H1 (cell line): ENCODE data around the gene RNF212B. TPM values are rescaled to one million over a fixed set of nuclear protein-coding genes. Genes with fewer than 3 reads are reported as not detected.

Source experiments
- CTCF ChIA-PET: fragments of 300-600 bp; sonication (Branson Sonifier 250); formaldehyde crosslinking; loops from one replicate; lab custom pipeline; 2021; ENCODE audit not compliant: partially characterized antibody; lab: Charles Lee
- POLR2A ChIA-PET: fragments of 300-600 bp; sonication (Branson Sonifier 250); formaldehyde crosslinking; loops from one replicate; lab custom pipeline; 2021; ENCODE audit warnings: inconsistent platforms; ENCODE audit not compliant: partially characterized antibody; lab: Charles Lee
- DNase-seq, 2 experiments: peaks; one replicate each; pipeline versions ENCODE4 v3.0.0 to v3.0.0-alpha.2; 2010 to 2022; ENCODE audit warnings: low spot score in 2 of 2, low read depth in 1 of 2, mixed read lengths in 1 of 2
- FAIRE-seq: peaks from 2 replicates; lab custom pipeline; 2011; peaks lifted over from hg19 to GRCh38; lab: Jason Lieb, UNC
- H2AFZ ChIP-seq: 2 replicates; pipeline ENCODE4 v1.8.1; 2012; ENCODE audit warnings: low read length, inconsistent platforms
- H2AK5ac ChIP-seq: 2 replicates; pipeline ENCODE4 v1.6.1; 2013; ENCODE audit warnings: low read depth, low read length
- H2BK120ac ChIP-seq: replicated peaks from 2 replicates; pipeline ENCODE3; 2013; ENCODE audit warnings: low read depth, low read length, inconsistent platforms
- H2BK12ac ChIP-seq: 2 replicates; pipeline ENCODE4 v1.6.1; 2013; ENCODE audit warnings: low read depth, low read length
- H2BK15ac ChIP-seq: 2 replicates; pipeline ENCODE4 v1.6.1; 2013; ENCODE audit warnings: low read length
- H2BK20ac ChIP-seq: 2 replicates; pipeline ENCODE4 v1.6.1; 2013; ENCODE audit warnings: low read length
- H2BK5ac ChIP-seq: 2 replicates; pipeline ENCODE4 v1.6.1; 2013; ENCODE audit warnings: low read depth, low read length
- H3K14ac ChIP-seq: 2 replicates; pipeline ENCODE4 v1.6.1; 2013; ENCODE audit warnings: inconsistent platforms; ENCODE audit not compliant: insufficient read length
- H3K18ac ChIP-seq: 2 replicates; pipeline ENCODE4 v1.6.1; 2013; ENCODE audit warnings: low read length; ENCODE audit errors: extremely low read depth
- H3K23ac ChIP-seq: 2 replicates; pipeline ENCODE4 v1.6.1; 2013; ENCODE audit warnings: inconsistent platforms; ENCODE audit not compliant: insufficient read length
- H3K23me2 ChIP-seq: 2 replicates; pipeline ENCODE4 v1.6.1; 2013; ENCODE audit warnings: low read depth, low read length
- H3K27ac ChIP-seq: 2 replicates; pipeline ENCODE4 v1.6.1; 2011; ENCODE audit warnings: low read depth, low read length, inconsistent platforms
- H3K27me3 ChIP-seq, 4 experiments: replicated peaks in 1 of 4; 1 replicate in 1 of 4; 2 replicates in 3 of 4; pipeline versions ENCODE4 v1.6.1 to v1.8.1; 2011 to 2013; ENCODE audit warnings: low read length in 3 of 4, mild to moderate bottlenecking in 3 of 4, inconsistent platforms in 2 of 4, mixed read lengths in 2 of 4, moderate library complexity in 1 of 4; ENCODE audit not compliant: control insufficient read depth in 3 of 4, insufficient read depth in 3 of 4; ENCODE audit errors: extremely low read depth in 1 of 4
- H3K36me3 ChIP-seq, 4 experiments: 2 replicates each; pipeline versions ENCODE4 v1.6.1 to v1.8.1; 2011 to 2013; ENCODE audit warnings: mild to moderate bottlenecking in 4 of 4, low read length in 3 of 4, moderate library complexity in 2 of 4, control low read depth in 1 of 4, inconsistent platforms in 1 of 4; ENCODE audit not compliant: insufficient read depth in 4 of 4, control insufficient read depth in 2 of 4
- H3K4ac ChIP-seq: replicated peaks from 2 replicates; pipeline ENCODE3; 2013; ENCODE audit warnings: low read length, low read depth, mixed read lengths, inconsistent platforms; ENCODE audit not compliant: insufficient read length
- H3K4me1 ChIP-seq, 4 experiments: replicated peaks in 1 of 4; 1 replicate in 1 of 4; 2 replicates in 3 of 4; pipeline versions ENCODE4 v1.6.1 to v1.8.1; 2011 to 2013; ENCODE audit warnings: low read length in 3 of 4, inconsistent platforms in 2 of 4, mixed read lengths in 1 of 4; ENCODE audit not compliant: insufficient read depth in 4 of 4, control insufficient read depth in 3 of 4
- H3K4me2 ChIP-seq, 2 experiments: 2 replicates each; pipeline versions ENCODE4 v1.6.1 to v1.8.1; 2011 to 2013; ENCODE audit warnings: low read depth in 2 of 2, low read length in 2 of 2, control low read depth in 1 of 2, inconsistent platforms in 1 of 2, mild to moderate bottlenecking in 1 of 2; ENCODE audit not compliant: insufficient read depth in 1 of 2
- H3K4me3 ChIP-seq, 4 experiments: fragments of 200-600, 300-600 bp in 1 of 4; sonication (generic), shearing (Covaris generic), sonication (Bioruptor Twin) in 1 of 4; 2 replicates each; pipeline versions ENCODE4 v1.5.1 to v1.8.1; 2011 to 2016; ENCODE audit warnings: low read length in 4 of 4, low read depth in 3 of 4, control low read depth in 2 of 4, inconsistent platforms in 2 of 4, mild to moderate bottlenecking in 2 of 4, mixed read lengths in 1 of 4, moderate library complexity in 1 of 4; ENCODE audit not compliant: insufficient read depth in 2 of 4; ENCODE audit errors: extremely low read depth in 1 of 4
- H3K56ac ChIP-seq: replicated peaks from 2 replicates; pipeline ENCODE3; 2013; ENCODE audit warnings: low read depth, mild to moderate bottlenecking, mixed read lengths, low read length, inconsistent platforms; ENCODE audit not compliant: insufficient read length
- H3K79me1 ChIP-seq: 2 replicates; pipeline ENCODE4 v1.6.1; 2013; ENCODE audit warnings: low read depth, low read length, control low read depth
- H3K79me2 ChIP-seq, 2 experiments: 2 replicates each; pipeline versions ENCODE4 v1.6.1 to v1.8.1; 2012 to 2013; ENCODE audit warnings: low read length in 2 of 2, mild to moderate bottlenecking in 2 of 2, inconsistent platforms in 1 of 2; ENCODE audit not compliant: insufficient read depth in 2 of 2, control insufficient read depth in 1 of 2
- H3K9ac ChIP-seq, 4 experiments: replicated peaks in 1 of 4; 1 replicate in 1 of 4; 2 replicates in 3 of 4; pipeline versions ENCODE4 v1.6.1 to v1.8.1; 2011 to 2013; ENCODE audit warnings: low read depth in 3 of 4, low read length in 3 of 4, control low read depth in 2 of 4, mild to moderate bottlenecking in 2 of 4, moderate library complexity in 2 of 4, inconsistent platforms in 1 of 4; ENCODE audit errors: extremely low read depth in 1 of 4
- H3K9me3 ChIP-seq, 2 experiments: 2 replicates each; pipeline versions ENCODE4 v1.6.1 to v1.8.1; 2012 to 2013; ENCODE audit warnings: mild to moderate bottlenecking in 2 of 2, moderate library complexity in 2 of 2, control low read depth in 1 of 2, inconsistent platforms in 1 of 2, low read depth in 1 of 2, low read length in 1 of 2, mixed read lengths in 1 of 2; ENCODE audit not compliant: insufficient read depth in 2 of 2
- H4K20me1 ChIP-seq, 2 experiments: replicated peaks in 1 of 2; 2 replicates each; pipeline versions ENCODE3 to v1.8.1; 2011 to 2013; ENCODE audit warnings: inconsistent platforms in 2 of 2, low read length in 2 of 2, mild to moderate bottlenecking in 1 of 2; ENCODE audit not compliant: insufficient read depth in 2 of 2, control insufficient read depth in 1 of 2
- H4K5ac ChIP-seq: 2 replicates; pipeline ENCODE4 v1.6.1; 2013; ENCODE audit warnings: low read length, low read depth, mixed read lengths, inconsistent platforms; ENCODE audit not compliant: insufficient read length
- H4K8ac ChIP-seq: 2 replicates; pipeline ENCODE4 v1.8.0; 2013; ENCODE audit warnings: mild to moderate bottlenecking, moderate library complexity, low read length, inconsistent platforms; ENCODE audit not compliant: insufficient read depth; ENCODE audit errors: extremely low read depth
- H4K91ac ChIP-seq: replicated peaks from 2 replicates; pipeline ENCODE3; 2013; ENCODE audit warnings: low read length, mixed read lengths, inconsistent platforms; ENCODE audit not compliant: insufficient read length
- ASH2L ChIP-seq: fragments of 200-600, 300-600 bp; sonication (generic); IDR thresholded peaks from one replicate; pipeline ENCODE4 v1.7.1; 2017; ENCODE audit warnings: low read length
- CEBPB ChIP-seq: IDR thresholded peaks from 2 replicates; pipeline ENCODE4 v1.6.1; 2012; ENCODE audit warnings: low read depth, low read length
- CHD1 ChIP-seq: IDR thresholded peaks from 2 replicates; pipeline ENCODE4 v1.6.1; 2012; ENCODE audit warnings: low read depth, low read length, improper control_type of control experiment
- CREB1 ChIP-seq: IDR thresholded peaks from 2 replicates; pipeline ENCODE4 v1.6.1; 2012; ENCODE audit warnings: inconsistent platforms
- KDM1A ChIP-seq: fragments of 200-600, 300-600 bp; sonication (generic); IDR thresholded peaks from 2 replicates; pipeline ENCODE4 v1.7.1; 2016; ENCODE audit warnings: mild to moderate bottlenecking, low read length, borderline replicate concordance
- PHF8 ChIP-seq: fragments of 200-600 bp; sonication (generic); conservative IDR thresholded peaks from 2 replicates; pipeline ENCODE4 v1.7.1; 2012; ENCODE audit warnings: low read depth, mild to moderate bottlenecking, inconsistent platforms, low read length, moderate library complexity
- POU5F1 ChIP-seq: IDR thresholded peaks from 2 replicates; pipeline ENCODE4 v1.6.1; 2011; ENCODE audit warnings: low read depth, mild to moderate bottlenecking, low read length, moderate library complexity
- RNF2 ChIP-seq: fragments of 200-900, 300-1000 bp; sonication (generic); IDR thresholded peaks from 2 replicates; pipeline ENCODE4 v1.7.1; 2016; ENCODE audit warnings: borderline replicate concordance, low read depth, mild to moderate bottlenecking, antibody characterized with exemption, low read length; ENCODE audit not compliant: poor library complexity, severe bottlenecking; ENCODE audit errors: missing control alignments
- SP1 ChIP-seq: IDR thresholded peaks from 2 replicates; pipeline ENCODE4 v1.6.1; 2011; ENCODE audit warnings: low read depth, low read length
- SP2 ChIP-seq: IDR thresholded peaks from 2 replicates; pipeline ENCODE4 v1.6.1; 2012; ENCODE audit warnings: mild to moderate bottlenecking, low read length, inconsistent platforms
- whole genome bisulfite sequencing, 2 experiments: shearing (Covaris generic) in 1 of 2; methylation state at CpG; one replicate each; pipeline versions ENCODE4 v1.1.6 to v1.1.7; 2013 to 2015; ENCODE audit warnings: low lambda C conversion rate in 2 of 2, mixed read lengths in 2 of 2, inconsistent platforms in 1 of 2, low coverage in 1 of 2, missing lambda C conversion rate in 1 of 2; ENCODE audit not compliant: insufficient replicate concordance in 2 of 2, insufficient coverage in 1 of 2, insufficient read length in 1 of 2; ENCODE audit errors: extremely low coverage in 1 of 2, missing lambda C conversion rate in 1 of 2; 5-methylcytosine and 5-hydroxymethylcytosine counted together
- polyA plus RNA-seq, 7 experiments: library from polyadenylated mRNA; depleted of rRNA in 3 of 7; stranded (reverse) in 5 of 7; unstranded in 2 of 7; fragments of >200 nt in 5 of 7; fragments of 200-250 nt in 2 of 7; gene quantifications; 1 replicate in 5 of 7; 2 replicates in 1 of 7; 4 replicates in 1 of 7; pipeline versions ENCODE4 v1.2.1 to v1.2.3, GENCODE V29; 2011 to 2013; ENCODE audit warnings: missing spikeins in 2 of 7, mixed read lengths in 2 of 7
- total RNA-seq: library from RNA; stranded (reverse); fragmentation: NEBNext Ultra II Directional; extraction: Animal tissue kit (Norgen Biotek cat#: 25700); gene quantifications from 2 replicates; pipeline ENCODE4 v1.2.1, GENCODE V29; 2021

RNF212B gene
- total and polyA plus RNA-seq, 2 of the 8 experiments (the other 6 are each of a cell fraction or from before 2014, with no cell fraction given), result 0.95 to 1.2 TPM

- DNase-seq (no peak), FAIRE-seq (no peak)
- Histone ChIP-seq H3K18ac (no peak overlapping the region), H3K4me3 (no peak overlapping the region), H3K4me2 (no peak overlapping the region), H3K27ac (no peak overlapping the region), H2AFZ (no peak overlapping the region), H3K14ac (no peak overlapping the region), H4K8ac (no peak overlapping the region), H2BK120ac (no peak overlapping the region), H3K79me2 (no peaks in the 10 kb centered on the region), H2BK12ac (no peak overlapping the region), H2AK5ac (no peak overlapping the region), H2BK20ac (no peak overlapping the region), H3K9ac (no peak overlapping the region; a peak in 1 of 7 replicates), H3K27me3 (peaks cover 42 to 77% (median 70%) of the 10 kb centered on the region in 4 experiments), H3K4me1 (peaks cover 0 to 4% (median 0%) of the 10 kb centered on the region in 4 experiments; a peak in 4 of 7 replicates), H3K56ac (no peak overlapping the region), H3K4ac (no peak overlapping the region), H3K79me1 (no peaks in the 10 kb centered on the region), H4K91ac (no peak overlapping the region), H3K23me2 (peaks cover 5% of the 10 kb centered on the region; the same call in 1 of the 2 replicates), H3K23ac (no peak overlapping the region), H2BK5ac (no peak overlapping the region), H3K36me3 (no peaks in the 10 kb centered on the region), H4K5ac (no peak overlapping the region), H3K9me3 (no peaks in the 10 kb centered on the region), H4K20me1 (peaks cover 5 to 8% of the 10 kb centered on the region in 2 experiments), H2BK15ac (no peak overlapping the region)
- POLR2A ChIA-PET, result no interaction called here
- 91% methylated on average over 7 of the region's 7 CpGs; no CpG with 5 or more reads in 1 of the 2 experiments for whole genome bisulfite sequencing, 2 experiments
- CTCF ChIA-PET, result interaction anchor here (0.6 to 7.2 kb wide), 21 partner anchors 9 to 224 kb away, joined by 3 to 42 read pairs (median 3); partner anchors contain the start of genes ACIN1, BCL2L2, C14orf119 and HOMEZ
- TF ChIP-seq POU5F1 (no peak), ASH2L (no peak), PHF8 (no peak), KDM1A (no peak), RNF2 (no peak), CHD1 (no peak), CEBPB (no peak), CREB1 (no peak), SP1 (no peak), SP2 (no peak)
Measured at GRCh38 chr14:23296012-23296777, 58.5 kb downstream of the RNF212B start.
